ENCODE results near the gene CDX1. TPM values are rescaled to one million over a fixed set of nuclear protein-coding genes. Genes with fewer than 3 reads are reported as not detected.

The CDX1 gene
- total and polyA plus RNA-seq, 2 of the 8 experiments (the other 6 are each of a cell fraction or from before 2014, with no cell fraction given), result not detected

- TF ChIP-seq POU5F1 (IDR thresholded peaks at IDR 0.05; ENCODE audit: low read depth, low read length), result no peak
- no peak for TF ChIP-seq USF2 (IDR thresholded peaks at IDR 0.05; ENCODE audit: low read length)
Measured at GRCh38 chr5:150192462-150192861, 25.9 kb downstream of the CDX1 start (continued).

All from H1 (cell line).